Stimulated activated CD8-positive, alpha-beta memory T cell treated with anti-CD3 and anti-CD28 coated beads, Interleukin-7, amount 100 ng/mL, for 4 hours (primary cell): ENCODE measurements around the gene EBF3.

Source experiments
- DNase-seq, 2 donors: peaks; one replicate each; pipeline ENCODE4 v3.0.0-alpha.2; 2020; ENCODE audit warnings: low read depth in 2 of 2

EBF3 gene

GRCh38 chr10:129912166-129912917 is 51.7 kb downstream of the EBF3 start:
- DNase-seq: no peak

- DNase-seq: no peak
Measured at GRCh38 chr10:129911451-129912165, 52.5 kb downstream of the EBF3 start.

- DNase-seq: no peak
Measured at GRCh38 chr10:129910861-129911260, 53.2 kb downstream of the EBF3 start.

GRCh38 chr10:129909531-129910256 is 54.4 kb downstream of the EBF3 start:
- DNase-seq: no peak

- DNase-seq: no peak
Measured at GRCh38 chr10:129909080-129909479, 55.0 kb downstream of the EBF3 start.

- DNase-seq: no peak
Measured at GRCh38 chr10:129908406-129908805, 55.7 kb downstream of the EBF3 start.

- DNase-seq: no peak
Measured at GRCh38 chr10:129905553-129905952, 58.5 kb downstream of the EBF3 start.

GRCh38 chr10:129904323-129904722 is 59.8 kb downstream of the EBF3 start:
- no peak for DNase-seq

GRCh38 chr10:129901389-129902006 is 62.6 kb downstream of the EBF3 start:
- DNase-seq: no peak

GRCh38 chr10:129900825-129901224 is 63.2 kb downstream of the EBF3 start:
- DNase-seq: no peak

GRCh38 chr10:129899276-129900130 is 64.6 kb downstream of the EBF3 start:
- DNase-seq: no peak

GRCh38 chr10:129898706-129899268 is 65.3 kb downstream of the EBF3 start:
- DNase-seq: no peak

- DNase-seq: no peak
Measured at GRCh38 chr10:129897871-129898626, 66.0 kb downstream of the EBF3 start.

GRCh38 chr10:129896860-129897200 is 67.2 kb downstream of the EBF3 start:
- no peak for DNase-seq

- no peak for DNase-seq
Measured at GRCh38 chr10:129896136-129896859, 67.8 kb downstream of the EBF3 start.

- DNase-seq: no peak
Measured at GRCh38 chr10:129895811-129896135, 68.3 kb downstream of the EBF3 start.

GRCh38 chr10:129894698-129895097 is 69.4 kb downstream of the EBF3 start:
- no peak for DNase-seq

GRCh38 chr10:129893104-129894089 is 70.7 kb downstream of the EBF3 start:
- DNase-seq: no peak
